Measurements from ENCODE around the gene HAPLN2.

The HAPLN2 gene

GRCh38 chr1:156664767-156665411 lies 45.7 kb downstream of the HAPLN2 start:
- DNase-seq = no peak

- no peak for DNase-seq
These were observed 46.3 kb downstream of the HAPLN2 start for GRCh38 chr1:156665539-156665938.

GRCh38 chr1:156666862-156667609 lies 47.8 kb downstream of the HAPLN2 start:
- DNase-seq = no peak

DNA sequence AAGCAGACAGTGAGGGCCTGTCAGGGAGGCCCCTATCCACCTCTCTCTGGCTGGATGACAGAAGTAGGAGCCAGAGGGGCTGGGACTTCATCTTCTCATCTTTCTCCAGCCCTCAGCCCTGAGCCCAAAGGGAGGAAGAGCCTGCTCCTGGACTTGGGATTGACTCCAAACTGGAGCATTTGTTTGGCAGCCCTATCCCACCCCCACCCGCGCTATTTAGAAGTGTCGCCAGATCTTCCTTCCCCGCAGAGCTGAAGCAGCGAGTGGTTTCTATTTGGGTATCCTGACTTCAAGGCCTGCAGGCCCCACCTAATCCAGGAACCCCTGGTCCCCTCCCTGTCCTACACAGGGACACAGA lies 48.4 kb downstream of the HAPLN2 start:
- no peak for DNase-seq

GRCh38 chr1:156667968-156668709 lies 48.9 kb downstream of the HAPLN2 start:
- no peak for DNase-seq

- DNase-seq = no peak
These were observed 49.8 kb downstream of the HAPLN2 start for GRCh38 chr1:156668801-156669637.

DNA sequence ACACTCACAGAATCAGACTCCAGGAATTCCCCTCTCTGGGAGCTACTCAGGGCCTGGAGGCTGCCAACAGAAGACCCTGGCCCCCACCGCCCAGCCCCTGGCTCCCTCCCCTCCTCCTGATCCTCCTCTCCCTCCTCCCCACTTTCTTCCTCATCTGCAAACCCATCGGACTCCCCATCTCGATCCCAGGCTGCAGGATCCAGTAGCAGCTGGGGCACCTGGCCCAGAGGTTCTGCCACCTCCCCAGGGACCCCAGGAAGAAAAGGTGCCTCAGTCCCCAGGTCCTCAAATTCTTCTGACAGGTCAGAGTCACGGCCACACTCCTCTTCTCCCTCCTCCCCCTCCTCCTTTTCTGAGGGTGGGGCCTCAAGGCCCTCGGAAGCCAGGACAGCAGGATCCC lies 50.6 kb downstream of the HAPLN2 start:
- no peak for DNase-seq

DNA sequence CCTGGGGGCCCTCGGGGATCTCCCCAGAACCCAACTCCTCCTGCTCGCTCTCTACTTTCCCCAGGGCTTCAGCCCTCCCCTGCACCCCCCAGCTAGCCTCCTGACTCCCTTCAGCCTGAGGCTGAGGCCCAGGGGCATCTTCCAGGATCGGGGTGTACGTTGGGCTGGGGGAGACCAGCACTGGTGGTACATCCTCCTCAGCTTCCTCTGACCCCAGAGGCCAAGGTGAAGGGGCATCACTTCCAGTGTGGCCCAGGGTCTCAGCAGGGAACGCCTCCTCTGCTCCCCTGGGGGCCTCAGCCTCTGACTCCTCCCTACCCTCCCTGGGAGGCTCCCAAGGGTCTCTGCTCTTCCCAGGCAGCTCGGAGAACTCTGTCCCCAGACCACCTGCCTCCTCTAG lies 51.1 kb downstream of the HAPLN2 start:
- no peak for DNase-seq

GRCh38 chr1:156670791-156671190 lies 51.6 kb downstream of the HAPLN2 start:
- no peak for DNase-seq

DNA sequence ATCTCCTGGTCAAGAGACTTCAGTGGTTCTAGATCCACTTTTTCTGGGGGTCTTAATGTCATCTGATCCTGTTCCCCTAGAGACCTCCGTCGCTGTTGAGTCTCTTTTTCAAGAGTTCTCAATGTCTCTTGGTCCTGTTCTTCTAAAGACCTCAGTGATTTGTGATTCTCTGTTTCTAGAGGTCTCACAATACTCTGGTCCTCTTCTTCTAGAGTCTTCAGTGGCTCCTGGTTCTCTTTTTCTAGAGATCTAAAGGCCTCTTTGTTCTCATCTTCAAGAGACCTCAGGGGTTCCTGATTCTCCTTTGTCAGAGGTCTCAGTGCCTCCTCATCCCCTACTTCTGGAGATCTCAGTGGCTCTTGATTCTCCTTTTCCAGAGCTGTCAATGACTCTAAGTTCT lies 52.6 kb downstream of the HAPLN2 start:
- DNase-seq = no peak

GRCh38 chr1:156673387-156674121 lies 54.3 kb downstream of the HAPLN2 start:
- no peak for DNase-seq

All from activated effector memory CD4-positive, alpha-beta T cell treated with Interleukin-2 at 50 U/mL for 16 hours (primary cell).